Ishikawa (cell line): ENCODE data around the gene LGI1.

Experiments
- FOXM1 ChIP-seq: IDR thresholded peaks from 2 replicates; pipeline ENCODE4 v1.6.1; 2012; ENCODE audit warnings: low read depth, borderline replicate concordance
- REST ChIP-seq: IDR thresholded peaks from 2 replicates; pipeline ENCODE4 v1.6.1; 2012; ENCODE audit warnings: low read depth, mild to moderate bottlenecking
- TCF12 ChIP-seq: IDR thresholded peaks from 2 replicates; pipeline ENCODE4 v1.6.1; 2012; ENCODE audit warnings: low read depth

- no peak for TF ChIP-seq TCF12
- no peak for TF ChIP-seq FOXM1
- no peak for TF ChIP-seq REST
Observed at GRCh38 chr10:93716766-93717165, 41.0 kb upstream of the LGI1 start.
